H1 (cell line): ENCODE results near the gene CACNG3. TPM values are rescaled to one million over a fixed set of nuclear protein-coding genes. Genes with fewer than 3 reads are reported as not detected.
"Not testable (repeated sequence)": the region's sequence is repeated elsewhere in the genome, so short reads cannot be mapped to it uniquely, and the experiment has no call there.

Experiments used
- CTCF ChIA-PET: fragments of 300-600 bp; sonication (Branson Sonifier 250); formaldehyde crosslinking; loops from one replicate; lab custom pipeline; 2021; ENCODE audit not compliant: partially characterized antibody; lab: Charles Lee
- POLR2A ChIA-PET: fragments of 300-600 bp; sonication (Branson Sonifier 250); formaldehyde crosslinking; loops from one replicate; lab custom pipeline; 2021; ENCODE audit warnings: inconsistent platforms; ENCODE audit not compliant: partially characterized antibody; lab: Charles Lee
- DNase-seq, 2 experiments: peaks; one replicate each; pipeline versions ENCODE4 v3.0.0 to v3.0.0-alpha.2; 2010 to 2022; ENCODE audit warnings: low spot score in 2 of 2, low read depth in 1 of 2, mixed read lengths in 1 of 2
- FAIRE-seq: peaks from 2 replicates; lab custom pipeline; 2011; peaks lifted over from hg19 to GRCh38; lab: Jason Lieb, UNC
- H2AFZ ChIP-seq: 2 replicates; pipeline ENCODE4 v1.8.1; 2012; ENCODE audit warnings: low read length, inconsistent platforms
- H2AK5ac ChIP-seq: 2 replicates; pipeline ENCODE4 v1.6.1; 2013; ENCODE audit warnings: low read depth, low read length
- H2BK120ac ChIP-seq: replicated peaks from 2 replicates; pipeline ENCODE3; 2013; ENCODE audit warnings: low read depth, low read length, inconsistent platforms
- H2BK12ac ChIP-seq: 2 replicates; pipeline ENCODE4 v1.6.1; 2013; ENCODE audit warnings: low read depth, low read length
- H2BK15ac ChIP-seq: 2 replicates; pipeline ENCODE4 v1.6.1; 2013; ENCODE audit warnings: low read length
- H2BK20ac ChIP-seq: 2 replicates; pipeline ENCODE4 v1.6.1; 2013; ENCODE audit warnings: low read length
- H2BK5ac ChIP-seq: 2 replicates; pipeline ENCODE4 v1.6.1; 2013; ENCODE audit warnings: low read depth, low read length
- H3K14ac ChIP-seq: 2 replicates; pipeline ENCODE4 v1.6.1; 2013; ENCODE audit warnings: inconsistent platforms; ENCODE audit not compliant: insufficient read length
- H3K18ac ChIP-seq: 2 replicates; pipeline ENCODE4 v1.6.1; 2013; ENCODE audit warnings: low read length; ENCODE audit errors: extremely low read depth
- H3K23ac ChIP-seq: 2 replicates; pipeline ENCODE4 v1.6.1; 2013; ENCODE audit warnings: inconsistent platforms; ENCODE audit not compliant: insufficient read length
- H3K23me2 ChIP-seq: 2 replicates; pipeline ENCODE4 v1.6.1; 2013; ENCODE audit warnings: low read depth, low read length
- H3K27ac ChIP-seq: 2 replicates; pipeline ENCODE4 v1.6.1; 2011; ENCODE audit warnings: low read depth, low read length, inconsistent platforms
- H3K27me3 ChIP-seq, 4 experiments: replicated peaks in 1 of 4; 1 replicate in 1 of 4; 2 replicates in 3 of 4; pipeline versions ENCODE4 v1.6.1 to v1.8.1; 2011 to 2013; ENCODE audit warnings: low read length in 3 of 4, mild to moderate bottlenecking in 3 of 4, inconsistent platforms in 2 of 4, mixed read lengths in 2 of 4, moderate library complexity in 1 of 4; ENCODE audit not compliant: control insufficient read depth in 3 of 4, insufficient read depth in 3 of 4; ENCODE audit errors: extremely low read depth in 1 of 4
- H3K36me3 ChIP-seq, 4 experiments: 2 replicates each; pipeline versions ENCODE4 v1.6.1 to v1.8.1; 2011 to 2013; ENCODE audit warnings: mild to moderate bottlenecking in 4 of 4, low read length in 3 of 4, moderate library complexity in 2 of 4, control low read depth in 1 of 4, inconsistent platforms in 1 of 4; ENCODE audit not compliant: insufficient read depth in 4 of 4, control insufficient read depth in 2 of 4
- H3K4ac ChIP-seq: replicated peaks from 2 replicates; pipeline ENCODE3; 2013; ENCODE audit warnings: low read length, low read depth, mixed read lengths, inconsistent platforms; ENCODE audit not compliant: insufficient read length
- H3K4me1 ChIP-seq, 4 experiments: replicated peaks in 1 of 4; 1 replicate in 1 of 4; 2 replicates in 3 of 4; pipeline versions ENCODE4 v1.6.1 to v1.8.1; 2011 to 2013; ENCODE audit warnings: low read length in 3 of 4, inconsistent platforms in 2 of 4, mixed read lengths in 1 of 4; ENCODE audit not compliant: insufficient read depth in 4 of 4, control insufficient read depth in 3 of 4
- H3K4me2 ChIP-seq, 2 experiments: 2 replicates each; pipeline versions ENCODE4 v1.6.1 to v1.8.1; 2011 to 2013; ENCODE audit warnings: low read depth in 2 of 2, low read length in 2 of 2, control low read depth in 1 of 2, inconsistent platforms in 1 of 2, mild to moderate bottlenecking in 1 of 2; ENCODE audit not compliant: insufficient read depth in 1 of 2
- H3K4me3 ChIP-seq, 4 experiments: fragments of 200-600, 300-600 bp in 1 of 4; sonication (generic), shearing (Covaris generic), sonication (Bioruptor Twin) in 1 of 4; 2 replicates each; pipeline versions ENCODE4 v1.5.1 to v1.8.1; 2011 to 2016; ENCODE audit warnings: low read length in 4 of 4, low read depth in 3 of 4, control low read depth in 2 of 4, inconsistent platforms in 2 of 4, mild to moderate bottlenecking in 2 of 4, mixed read lengths in 1 of 4, moderate library complexity in 1 of 4; ENCODE audit not compliant: insufficient read depth in 2 of 4; ENCODE audit errors: extremely low read depth in 1 of 4
- H3K56ac ChIP-seq: replicated peaks from 2 replicates; pipeline ENCODE3; 2013; ENCODE audit warnings: low read depth, mild to moderate bottlenecking, mixed read lengths, low read length, inconsistent platforms; ENCODE audit not compliant: insufficient read length
- H3K79me1 ChIP-seq: 2 replicates; pipeline ENCODE4 v1.6.1; 2013; ENCODE audit warnings: low read depth, low read length, control low read depth
- H3K79me2 ChIP-seq, 2 experiments: 2 replicates each; pipeline versions ENCODE4 v1.6.1 to v1.8.1; 2012 to 2013; ENCODE audit warnings: low read length in 2 of 2, mild to moderate bottlenecking in 2 of 2, inconsistent platforms in 1 of 2; ENCODE audit not compliant: insufficient read depth in 2 of 2, control insufficient read depth in 1 of 2
- H3K9ac ChIP-seq, 4 experiments: replicated peaks in 1 of 4; 1 replicate in 1 of 4; 2 replicates in 3 of 4; pipeline versions ENCODE4 v1.6.1 to v1.8.1; 2011 to 2013; ENCODE audit warnings: low read depth in 3 of 4, low read length in 3 of 4, control low read depth in 2 of 4, mild to moderate bottlenecking in 2 of 4, moderate library complexity in 2 of 4, inconsistent platforms in 1 of 4; ENCODE audit errors: extremely low read depth in 1 of 4
- H3K9me3 ChIP-seq, 2 experiments: 2 replicates each; pipeline versions ENCODE4 v1.6.1 to v1.8.1; 2012 to 2013; ENCODE audit warnings: mild to moderate bottlenecking in 2 of 2, moderate library complexity in 2 of 2, control low read depth in 1 of 2, inconsistent platforms in 1 of 2, low read depth in 1 of 2, low read length in 1 of 2, mixed read lengths in 1 of 2; ENCODE audit not compliant: insufficient read depth in 2 of 2
- H4K20me1 ChIP-seq, 2 experiments: replicated peaks in 1 of 2; 2 replicates each; pipeline versions ENCODE3 to v1.8.1; 2011 to 2013; ENCODE audit warnings: inconsistent platforms in 2 of 2, low read length in 2 of 2, mild to moderate bottlenecking in 1 of 2; ENCODE audit not compliant: insufficient read depth in 2 of 2, control insufficient read depth in 1 of 2
- H4K5ac ChIP-seq: 2 replicates; pipeline ENCODE4 v1.6.1; 2013; ENCODE audit warnings: low read length, low read depth, mixed read lengths, inconsistent platforms; ENCODE audit not compliant: insufficient read length
- H4K8ac ChIP-seq: 2 replicates; pipeline ENCODE4 v1.8.0; 2013; ENCODE audit warnings: mild to moderate bottlenecking, moderate library complexity, low read length, inconsistent platforms; ENCODE audit not compliant: insufficient read depth; ENCODE audit errors: extremely low read depth
- H4K91ac ChIP-seq: replicated peaks from 2 replicates; pipeline ENCODE3; 2013; ENCODE audit warnings: low read length, mixed read lengths, inconsistent platforms; ENCODE audit not compliant: insufficient read length
- WGBS, 2 experiments: shearing (Covaris generic) in 1 of 2; methylation state at CpG; one replicate each; pipeline versions ENCODE4 v1.1.6 to v1.1.7; 2013 to 2015; ENCODE audit warnings: low lambda C conversion rate in 2 of 2, mixed read lengths in 2 of 2, inconsistent platforms in 1 of 2, low coverage in 1 of 2, missing lambda C conversion rate in 1 of 2; ENCODE audit not compliant: insufficient replicate concordance in 2 of 2, insufficient coverage in 1 of 2, insufficient read length in 1 of 2; ENCODE audit errors: extremely low coverage in 1 of 2, missing lambda C conversion rate in 1 of 2; 5-methylcytosine and 5-hydroxymethylcytosine counted together
- polyA plus RNA-seq, 7 experiments: library from polyadenylated mRNA; depleted of rRNA in 3 of 7; stranded (reverse) in 5 of 7; unstranded in 2 of 7; fragments of >200 nt in 5 of 7; fragments of 200-250 nt in 2 of 7; gene quantifications; 1 replicate in 5 of 7; 2 replicates in 1 of 7; 4 replicates in 1 of 7; pipeline versions ENCODE4 v1.2.1 to v1.2.3, GENCODE V29; 2011 to 2013; ENCODE audit warnings: missing spikeins in 2 of 7, mixed read lengths in 2 of 7
- total RNA-seq: library from RNA; stranded (reverse); fragmentation: NEBNext Ultra II Directional; extraction: Animal tissue kit (Norgen Biotek cat#: 25700); gene quantifications from 2 replicates; pipeline ENCODE4 v1.2.1, GENCODE V29; 2021

CACNG3 gene
- total and polyA plus RNA-seq, 2 of the 8 experiments (the other 6 are each of a cell fraction or from before 2014, with no cell fraction given), result 0.12 TPM; not detected in 1

- H4K5ac ChIP-seq, H3K27ac ChIP-seq, H2AK5ac ChIP-seq, H3K27me3 ChIP-seq, H3K4ac ChIP-seq, H3K9me3 ChIP-seq, H4K20me1 ChIP-seq, DNase-seq, H2BK12ac ChIP-seq, H3K79me2 ChIP-seq, H3K36me3 ChIP-seq, H2BK20ac ChIP-seq, H3K4me1 ChIP-seq, H2AFZ ChIP-seq, H3K56ac ChIP-seq, H3K79me1 ChIP-seq, H3K23ac ChIP-seq, H3K23me2 ChIP-seq, H2BK15ac ChIP-seq, H3K14ac ChIP-seq, H3K9ac ChIP-seq, H2BK120ac ChIP-seq, H2BK5ac ChIP-seq, H3K4me2 ChIP-seq, H3K18ac ChIP-seq, H4K8ac ChIP-seq, POLR2A ChIA-PET, H3K4me3 ChIP-seq, H4K91ac ChIP-seq, FAIRE-seq: not testable (repeated sequence)
- CTCF ChIA-PET, result interaction anchor here (1.0 to 1.7 kb wide), 2 partner anchors 14 to 193 kb away, joined by 3 to 6 read pairs; no protein-coding TSS in a partner anchor
- WGBS, 2 experiments, result 84% methylated on average over 2 of the region's 2 CpGs; no CpG with 5 or more reads in 1 of the 2 experiments
These were observed 17.3 kb upstream of the CACNG3 start for GRCh38 chr16:24238846-24239245.
